SH-SY5Y (cell line): ENCODE results near the gene METTL22.

Source experiments
- GATA2 ChIP-seq: IDR thresholded peaks from 2 replicates; pipeline ENCODE4 v1.6.1; 2011; ENCODE audit warnings: mild to moderate bottlenecking, low read depth, low read length
- GATA3 ChIP-seq: IDR thresholded peaks from 2 replicates; pipeline ENCODE4 v1.6.1; 2011; ENCODE audit warnings: low read depth, mild to moderate bottlenecking, low read length, moderate library complexity

GRCh38 chr16:8646326-8647053 lies 25.0 kb downstream of the METTL22 start:
- TF ChIP-seq GATA3 (no peak), GATA2 (no peak)
